HepG2 (cell line): ENCODE measurements around the gene PXMP4. TPM values are rescaled to one million over a fixed set of nuclear protein-coding genes. Genes with fewer than 3 reads are reported as not detected.

Experiments used
- ATF7 ChIP-seq, 2 experiments: fragments of 450-650 bp in 1 of 2; sonication (generic) in 1 of 2; formaldehyde crosslinking in 1 of 2; IDR thresholded peaks; 2 replicates each; pipeline versions ENCODE4 v1.4.0 to v1.6.1; 2016 to 2020; ENCODE audit warnings: antibody characterized with exemption in 1 of 2, mild to moderate bottlenecking in 1 of 2, missing genetic modification reagents in 1 of 2
- CEBPZ ChIP-seq: IDR thresholded peaks from 2 replicates; pipeline ENCODE4 v1.6.1; 2012; ENCODE audit warnings: low read length, improper control_type of control experiment
- CENPT ChIP-seq: sonication (generic); formaldehyde crosslinking; IDR thresholded peaks from 2 replicates; pipeline ENCODE4 v1.8.0; 2022; ENCODE audit warnings: low read depth, mild to moderate bottlenecking, moderate library complexity, missing genetic modification reagents
- EP300 ChIP-seq, 3 experiments: sonication (generic) in 1 of 3; formaldehyde crosslinking in 1 of 3; IDR thresholded peaks; 2 replicates each; pipeline versions ENCODE4 v1.5.1 to v1.6.1; 2011 to 2020; ENCODE audit warnings: low read depth in 2 of 3, low read length in 2 of 3, borderline replicate concordance in 1 of 3, improper control_type of control experiment in 1 of 3, mild to moderate bottlenecking in 1 of 3, missing genetic modification reagents in 1 of 3, moderate library complexity in 1 of 3
- HDAC6 ChIP-seq: fragments of 200-600 bp; sonication (generic); IDR thresholded peaks from 2 replicates; pipeline ENCODE4 v1.7.0; 2017; ENCODE audit warnings: mild to moderate bottlenecking, antibody characterized with exemption, low read length, low read depth
- KDM5B ChIP-seq: sonication (generic); formaldehyde crosslinking; IDR thresholded peaks from 2 replicates; pipeline ENCODE4 v1.4.0; 2020; ENCODE audit warnings: missing genetic modification reagents, mild to moderate bottlenecking, borderline replicate concordance
- NCOA1 ChIP-seq: sonication (generic); formaldehyde crosslinking; IDR thresholded peaks from 2 replicates; pipeline ENCODE4 v1.9.0; 2021; ENCODE audit warnings: missing genetic modification reagents
- NONO ChIP-seq, 2 experiments: fragments of 450-650 bp in 1 of 2; sonication (generic) in 1 of 2; formaldehyde crosslinking in 1 of 2; IDR thresholded peaks in 1 of 2; conservative IDR thresholded peaks in 1 of 2; 2 replicates each; pipeline versions ENCODE4 v1.6.1 to v1.8.0; 2017 to 2022; ENCODE audit warnings: mild to moderate bottlenecking in 1 of 2, missing genetic modification reagents in 1 of 2, moderate library complexity in 1 of 2
- NRL ChIP-seq: sonication (generic); formaldehyde crosslinking; IDR thresholded peaks from 2 replicates; pipeline ENCODE4 v1.5.0; 2020; ENCODE audit warnings: missing genetic modification reagents, mild to moderate bottlenecking, moderate library complexity, borderline replicate concordance
- PHF21A ChIP-seq: sonication (generic); formaldehyde crosslinking; IDR thresholded peaks from 2 replicates; pipeline ENCODE4 v1.5.0; 2020; ENCODE audit warnings: mild to moderate bottlenecking, missing genetic modification reagents
- THRA ChIP-seq: sonication (generic); formaldehyde crosslinking; IDR thresholded peaks from 2 replicates; pipeline ENCODE4 v1.4.0; 2020; ENCODE audit warnings: missing genetic modification reagents, borderline replicate concordance
- TOPORS ChIP-seq: sonication (generic); formaldehyde crosslinking; IDR thresholded peaks from 2 replicates; pipeline ENCODE4 v1.8.0; 2023; ENCODE audit warnings: mild to moderate bottlenecking, missing genetic modification reagents
- ZBTB21 ChIP-seq: sonication (generic); formaldehyde crosslinking; IDR thresholded peaks from 2 replicates; pipeline ENCODE4 v1.4.0; 2020; ENCODE audit warnings: missing genetic modification reagents
- ZNF160 ChIP-seq: sonication (generic); formaldehyde crosslinking; IDR thresholded peaks from 2 replicates; pipeline ENCODE4 v1.8.0; 2022; ENCODE audit warnings: mild to moderate bottlenecking, inconsistent platforms, missing genetic modification reagents
- ZNF274 ChIP-seq: sonication (generic); formaldehyde crosslinking; IDR thresholded peaks from 2 replicates; pipeline ENCODE4 v1.5.1; 2020; ENCODE audit warnings: mild to moderate bottlenecking, missing genetic modification reagents
- ZNF329 ChIP-seq: sonication (generic); formaldehyde crosslinking; IDR thresholded peaks from 2 replicates; pipeline ENCODE4 v1.9.0; 2021; ENCODE audit warnings: low read depth, mild to moderate bottlenecking, missing genetic modification reagents
- ZNF570 ChIP-seq: sonication (generic); formaldehyde crosslinking; IDR thresholded peaks from 2 replicates; pipeline ENCODE4 v1.4.0; 2020; ENCODE audit warnings: mild to moderate bottlenecking, missing genetic modification reagents, borderline replicate concordance
- ZNF788 ChIP-seq: sonication (generic); formaldehyde crosslinking; IDR thresholded peaks from 2 replicates; pipeline ENCODE4 v1.5.0; 2020; ENCODE audit warnings: mild to moderate bottlenecking, missing genetic modification reagents, borderline replicate concordance
- ZNF841 ChIP-seq: sonication (generic); formaldehyde crosslinking; IDR thresholded peaks from 2 replicates; pipeline ENCODE4 v1.8.1; 2023; ENCODE audit warnings: missing genetic modification reagents, borderline replicate concordance
- ZNF879 ChIP-seq: sonication (generic); formaldehyde crosslinking; IDR thresholded peaks from 2 replicates; pipeline ENCODE4 v1.8.1; 2023; ENCODE audit warnings: missing genetic modification reagents
- polyA plus RNA-seq, 8 experiments: library from polyadenylated mRNA; depleted of rRNA in 3 of 8; stranded (reverse) in 7 of 8; unstranded in 1 of 8; fragments of >200 nt; fragmentation: Illumina TruSeq in 4 of 8; extraction: Trizol in 4 of 8; gene quantifications; 2 replicates each; pipeline versions ENCODE4 v1.2.1 to v1.2.3, GENCODE V29; 2011 to 2016; ENCODE audit warnings: low read depth in 4 of 8, missing spikeins in 1 of 8, mixed read lengths in 1 of 8; ENCODE audit not compliant: insufficient read depth in 1 of 8
- total RNA-seq, 5 experiments: library from RNA; depleted of rRNA; stranded (reverse); fragments of >200 nt; fragmentation: Illumina TruSeq; extraction: Trizol; gene quantifications; 2 replicates each; pipeline ENCODE4 v1.2.3, GENCODE V29; 2016; ENCODE audit warnings: low read depth in 1 of 5
- TF ChIP-seq, protein P1 (sequence below): sonication (generic); formaldehyde crosslinking; IDR thresholded peaks from 2 replicates; pipeline ENCODE4 v1.4.0; 2020; ENCODE audit warnings: mild to moderate bottlenecking, missing genetic modification reagents, borderline replicate concordance

Gene PXMP4
- total and polyA plus RNA-seq, 2 of the 13 experiments (the other 11 are each of a cell fraction or from before 2014, with no cell fraction given), result not detected

DNA sequence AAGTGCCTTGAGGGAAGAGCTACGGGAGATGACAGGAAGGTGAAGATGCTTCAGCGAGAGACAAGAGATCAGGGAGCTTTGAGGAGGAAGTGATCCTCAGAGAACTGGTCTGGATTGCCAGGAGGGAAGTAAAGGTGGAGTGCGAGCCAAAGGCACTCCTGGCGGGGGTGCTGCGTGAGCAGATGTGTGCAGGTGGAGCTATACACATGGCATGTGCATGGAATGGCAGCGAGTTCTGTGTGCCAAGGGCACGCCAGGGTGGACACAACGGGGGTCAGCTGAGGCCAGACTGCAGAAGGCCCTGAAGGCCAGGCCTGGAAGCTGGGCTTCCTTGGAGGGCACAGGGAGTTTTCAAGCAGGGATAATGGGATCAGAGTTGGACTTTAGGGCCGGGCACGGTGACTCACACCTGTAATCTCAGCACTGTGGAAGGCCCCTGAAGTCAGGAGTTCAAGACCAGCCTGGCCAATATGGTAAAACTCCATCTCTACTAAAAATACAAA is 6.2 kb downstream of the PXMP4 start (continued):
- TF ChIP-seq CEBPZ (no peak), ZNF570 (CRISPR knock-in tag) (no peak), KDM5B (CRISPR knock-in tag) (no peak), EP300 (IDR thresholded peaks at IDR 0.05; ENCODE audit: low read depth in 2 of 2, low read length in 2 of 2) (no peak), EP300 (CRISPR knock-in tag; IDR thresholded peaks at IDR 0.05; ENCODE audit: borderline replicate concordance) (no peak), CENPT (no peak), ZNF329 (CRISPR knock-in tag) (no peak), ZBTB21 (CRISPR knock-in tag) (no peak), HDAC6 (no peak), THRA (CRISPR knock-in tag) (peak; percentile 61; the same call in 1 of the 2 replicates), ATF7 (IDR thresholded peaks at IDR 0.05) (no peak), ATF7 (CRISPR knock-in tag; IDR thresholded peaks at IDR 0.05) (0 out of 2 replicates have a peak, but pooled peaks have one; percentile 51), ZNF274 (0 out of 2 replicates have a peak, but pooled peaks have one; percentile 27), TOPORS (no peak), NRL (CRISPR knock-in tag) (no peak), ZNF788 (CRISPR knock-in tag) (no peak), NONO (IDR thresholded peaks at IDR 0.05) (no peak), NONO (CRISPR knock-in tag; conservative IDR thresholded peaks at IDR 0.05) (no peak), ZNF841 (CRISPR knock-in tag) (no peak), ZNF879 (no peak), ZNF160 (no peak), NCOA1 (CRISPR knock-in tag) (no peak), PHF21A (CRISPR knock-in tag) (no peak)
- TF ChIP-seq, protein P1, sequence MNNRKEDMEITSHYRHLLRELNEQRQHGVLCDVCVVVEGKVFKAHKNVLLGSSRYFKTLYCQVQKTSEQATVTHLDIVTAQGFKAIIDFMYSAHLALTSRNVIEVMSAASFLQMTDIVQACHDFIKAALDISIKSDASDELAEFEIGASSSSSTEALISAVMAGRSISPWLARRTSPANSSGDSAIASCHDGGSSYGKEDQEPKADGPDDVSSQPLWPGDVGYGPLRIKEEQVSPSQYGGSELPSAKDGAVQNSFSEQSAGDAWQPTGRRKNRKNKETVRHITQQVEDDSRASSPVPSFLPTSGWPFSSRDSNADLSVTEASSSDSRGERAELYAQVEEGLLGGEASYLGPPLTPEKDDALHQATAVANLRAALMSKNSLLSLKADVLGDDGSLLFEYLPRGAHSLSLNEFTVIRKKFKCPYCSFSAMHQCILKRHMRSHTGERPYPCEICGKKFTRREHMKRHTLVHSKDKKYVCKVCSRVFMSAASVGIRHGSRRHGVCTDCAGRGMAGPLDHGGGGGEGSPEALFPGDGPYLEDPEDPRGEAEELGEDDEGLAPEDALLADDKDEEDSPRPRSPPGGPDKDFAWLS (CRISPR knock-in tag), result no peak
